Activated naive CD4-positive, alpha-beta T cell treated with anti-CD3 and anti-CD28 coated beads, Interleukin-2, amount 50 U/mL, for 24 hours (primary cell): Measurements from ENCODE around the gene MBNL1.

ENCODE experiments used
- H3K27ac Mint-ChIP-seq: one replicate; pipeline ENCODE4 v1.8.0; 2021; ENCODE audit warnings: mild to moderate bottlenecking, mixed read lengths
- H3K27me3 Mint-ChIP-seq: one replicate; pipeline ENCODE4 v1.8.0; 2021; ENCODE audit warnings: mixed read lengths
- H3K36me3 Mint-ChIP-seq: one replicate; pipeline ENCODE4 v1.8.0; 2021; ENCODE audit warnings: mixed read lengths
- H3K4me1 Mint-ChIP-seq: one replicate; pipeline ENCODE4 v1.8.0; 2021; ENCODE audit warnings: mixed read lengths
- H3K4me3 Mint-ChIP-seq: one replicate; pipeline ENCODE4 v1.8.0; 2021; ENCODE audit warnings: mild to moderate bottlenecking, mixed read lengths
- H3K9me3 Mint-ChIP-seq: one replicate; pipeline ENCODE4 v1.8.0; 2021; ENCODE audit warnings: mixed read lengths

The MBNL1 gene

DNA sequence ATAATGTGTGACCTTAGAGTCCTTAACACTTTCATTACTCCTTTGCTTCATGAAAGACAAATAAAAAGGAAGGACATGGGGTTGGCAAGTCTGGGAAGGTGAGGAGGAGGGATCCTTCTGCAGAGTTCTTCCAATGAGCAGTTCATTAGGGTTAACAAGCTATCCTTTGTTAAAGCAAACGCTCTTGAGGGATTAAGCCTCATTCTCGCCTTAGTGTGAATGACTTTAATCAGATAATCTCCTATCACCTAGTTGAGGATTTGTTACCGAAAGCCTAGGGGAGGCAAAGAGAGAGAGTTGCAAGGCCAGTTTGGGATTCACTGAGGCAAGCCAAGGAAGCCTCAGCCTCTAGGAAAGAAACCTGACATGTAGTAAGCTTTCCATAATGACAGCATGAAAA lies 7.4 kb upstream of the MBNL1 start:
- Mint-ChIP-seq H3K36me3 (peaks cover 8% of the 10 kb centered on the region), H3K27me3 (no peaks in the 10 kb centered on the region), H3K9me3 (no peaks in the 10 kb centered on the region), H3K4me3 (no peak overlapping the region), H3K4me1 (peaks cover 91% of the 10 kb centered on the region), H3K27ac (peak overlapping the region; percentile 95)

DNA sequence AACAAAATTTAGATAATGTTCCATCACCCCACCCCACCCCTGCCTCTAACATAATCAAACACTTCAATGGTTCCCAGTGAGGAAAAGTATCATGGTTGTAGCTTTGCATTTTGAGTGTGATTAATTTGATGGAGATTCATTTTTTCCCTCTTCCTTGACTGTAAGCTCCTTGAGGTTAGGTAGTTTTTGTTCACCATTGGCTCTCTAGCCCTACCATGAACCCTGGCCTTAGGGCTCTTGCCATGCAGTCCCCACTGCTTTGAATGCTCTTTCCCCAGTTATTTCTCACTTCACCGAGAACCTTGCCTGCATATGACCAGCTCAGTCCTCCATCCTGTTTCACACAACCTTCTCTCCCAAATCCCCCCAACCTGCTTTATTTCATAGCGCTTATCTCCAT lies 5.0 kb upstream of the MBNL1 start:
- no peak overlapping the region for H3K4me3 Mint-ChIP-seq
- H3K27me3 Mint-ChIP-seq: no peaks in the 10 kb centered on the region
- H3K9me3 Mint-ChIP-seq: no peaks in the 10 kb centered on the region
- peak overlapping the region; percentile 92 for H3K27ac Mint-ChIP-seq
- peaks cover 8% of the 10 kb centered on the region for H3K36me3 Mint-ChIP-seq
- H3K4me1 Mint-ChIP-seq: peaks cover 81% of the 10 kb centered on the region

DNA sequence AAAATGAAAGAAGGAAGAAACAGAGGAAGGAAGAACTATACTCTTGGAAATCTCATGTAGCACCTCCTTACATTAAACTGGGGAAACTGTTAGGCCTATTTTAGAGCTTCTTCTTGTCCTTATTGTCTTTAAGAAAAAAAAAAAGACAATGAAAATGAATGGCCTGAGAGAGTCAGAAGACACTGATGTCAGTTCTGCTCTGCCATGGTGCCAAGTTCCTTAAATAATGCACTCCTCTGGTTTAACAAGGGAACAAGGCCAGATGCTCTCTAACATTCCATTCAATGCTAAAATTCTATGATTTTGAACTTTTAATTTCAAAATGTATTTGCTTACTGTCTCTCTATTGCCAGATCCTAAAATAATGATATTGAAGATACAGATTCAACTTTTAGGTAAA lies 4.4 kb upstream of the MBNL1 start:
- Mint-ChIP-seq H3K9me3 (no peaks in the 10 kb centered on the region), H3K4me3 (peak overlapping the region; percentile 16), H3K27me3 (no peaks in the 10 kb centered on the region), H3K36me3 (peaks cover 8% of the 10 kb centered on the region), H3K27ac (peak overlapping the region; percentile 92), H3K4me1 (peaks cover 74% of the 10 kb centered on the region)

DNA sequence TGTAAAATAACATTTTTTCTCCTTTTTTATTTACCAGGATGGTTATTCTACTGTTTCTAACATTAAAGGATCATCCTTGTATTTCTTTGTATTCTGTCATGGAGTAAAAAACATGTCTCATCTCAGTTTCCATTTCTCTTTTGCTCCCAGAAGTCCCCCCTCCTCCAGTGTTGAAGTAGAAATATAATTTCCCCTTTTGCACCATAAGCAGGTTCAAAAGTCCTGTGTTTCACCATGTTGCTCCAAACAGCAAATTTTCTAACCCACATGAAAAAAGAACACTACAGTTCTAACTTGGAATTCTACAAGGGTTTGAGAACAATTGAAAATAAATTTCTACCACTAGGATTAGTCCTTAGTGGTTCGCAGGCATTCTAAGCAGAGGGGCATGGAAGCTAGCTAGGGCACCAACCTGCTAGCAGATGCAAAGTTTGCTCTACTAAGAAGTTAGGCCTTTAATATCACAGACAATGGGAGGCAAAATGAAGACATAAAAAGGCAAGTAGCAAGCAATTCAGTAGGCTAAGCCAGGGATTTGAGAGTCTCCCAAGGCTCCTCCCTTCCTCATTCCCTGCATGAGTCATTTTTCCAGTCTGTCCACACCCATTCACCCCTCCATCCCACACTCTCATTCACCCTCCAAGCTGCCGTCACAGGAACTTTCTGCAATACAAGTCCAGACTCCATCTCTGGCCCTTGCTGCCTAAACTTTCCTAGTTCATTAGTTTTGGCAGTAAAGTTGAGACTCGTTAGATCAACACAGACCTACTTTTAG lies 2.3 kb upstream of the MBNL1 start:
- H3K4me3 Mint-ChIP-seq: peak overlapping the region; percentile 94
- peaks cover 56% of the 10 kb centered on the region for H3K4me1 Mint-ChIP-seq
- H3K27ac Mint-ChIP-seq: peak overlapping the region; percentile 99
- peaks cover 13% of the 10 kb centered on the region for H3K36me3 Mint-ChIP-seq
- no peaks in the 10 kb centered on the region for H3K9me3 Mint-ChIP-seq
- no peaks in the 10 kb centered on the region for H3K27me3 Mint-ChIP-seq

DNA sequence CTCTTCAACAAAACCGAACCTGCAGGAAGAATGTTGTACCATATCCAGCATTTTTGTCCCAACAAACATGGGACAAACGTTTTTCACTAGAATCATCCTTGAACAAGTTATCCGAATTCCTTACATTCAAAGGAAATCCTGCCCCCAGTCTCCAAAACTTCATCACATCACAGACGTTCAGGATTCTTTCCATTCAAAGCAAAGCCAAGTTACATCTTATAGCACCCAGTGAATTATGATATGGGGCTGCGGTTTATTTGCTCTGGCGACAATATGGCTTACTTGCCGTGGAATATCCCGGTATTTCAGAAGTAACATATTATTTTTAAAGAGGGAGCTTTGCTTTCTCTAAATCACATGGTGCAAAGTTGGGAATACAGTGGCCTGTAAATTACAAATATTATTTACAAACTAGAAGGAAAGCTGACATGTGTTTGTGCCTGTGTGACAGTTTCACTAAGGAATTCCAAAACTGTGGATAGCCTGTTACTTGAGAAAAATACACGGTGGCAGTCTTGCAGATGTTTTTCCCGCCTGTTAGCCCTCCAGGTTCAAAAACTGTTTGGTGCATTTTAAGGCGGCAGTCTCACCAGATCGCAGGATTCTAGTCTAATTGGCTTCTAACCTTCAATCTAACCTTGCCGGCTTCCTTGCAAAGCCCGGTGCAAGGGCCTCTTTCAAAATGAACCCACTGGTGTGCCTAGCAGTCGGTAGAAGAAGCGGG lies 736 bp upstream of the MBNL1 start:
- peak overlapping the region; percentile 99 for H3K27ac Mint-ChIP-seq
- H3K4me3 Mint-ChIP-seq: peak overlapping the region; percentile 94
- H3K9me3 Mint-ChIP-seq: no peaks in the 10 kb centered on the region
- H3K4me1 Mint-ChIP-seq: peaks cover 53% of the 10 kb centered on the region
- H3K27me3 Mint-ChIP-seq: no peaks in the 10 kb centered on the region
- H3K36me3 Mint-ChIP-seq: peaks cover 20% of the 10 kb centered on the region

DNA sequence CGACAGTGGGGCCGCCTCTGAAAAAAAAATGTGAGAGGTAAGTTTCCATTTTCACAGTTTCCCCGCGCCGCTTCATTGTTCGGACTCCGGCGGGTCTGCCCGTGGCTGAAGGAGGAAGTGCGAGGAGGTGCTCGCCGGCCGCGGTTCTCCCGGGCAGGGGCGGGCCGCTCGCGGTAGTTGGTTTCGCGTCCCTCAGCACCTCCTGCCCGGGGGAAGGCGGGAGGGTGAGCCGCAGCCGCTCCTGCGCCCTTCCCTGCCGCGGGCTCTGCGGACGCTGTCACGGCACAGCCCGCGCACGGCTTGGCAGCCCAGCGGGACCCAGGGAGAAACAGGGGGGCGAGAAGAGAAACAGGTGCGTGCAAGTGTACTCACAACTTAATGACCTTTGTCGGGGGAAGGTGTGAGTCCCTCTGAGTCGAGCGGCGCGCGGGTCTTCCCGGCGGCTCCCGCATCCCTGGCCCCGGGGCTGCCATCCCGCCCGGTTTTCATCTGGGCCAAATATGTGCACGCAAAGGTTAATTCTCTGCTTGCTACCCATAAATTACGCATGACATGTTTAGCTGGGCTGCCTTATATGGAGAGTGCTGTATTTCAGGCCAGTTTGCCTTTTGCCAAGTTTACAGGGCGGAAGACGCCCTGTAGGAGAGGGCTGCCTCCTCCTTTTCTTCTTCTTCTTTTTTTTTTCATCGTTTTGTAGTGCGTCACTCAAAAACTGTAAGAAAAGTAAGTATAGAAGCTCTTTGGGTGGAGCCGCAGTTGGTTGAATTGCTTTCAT lies 514 bp downstream of the MBNL1 start:
- Mint-ChIP-seq H3K9me3 (no peaks in the 10 kb centered on the region), H3K4me3 (peak overlapping the region; percentile 94), H3K27me3 (no peaks in the 10 kb centered on the region), H3K36me3 (peaks cover 19% of the 10 kb centered on the region), H3K4me1 (peaks cover 53% of the 10 kb centered on the region), H3K27ac (peak overlapping the region; percentile 99)

DNA sequence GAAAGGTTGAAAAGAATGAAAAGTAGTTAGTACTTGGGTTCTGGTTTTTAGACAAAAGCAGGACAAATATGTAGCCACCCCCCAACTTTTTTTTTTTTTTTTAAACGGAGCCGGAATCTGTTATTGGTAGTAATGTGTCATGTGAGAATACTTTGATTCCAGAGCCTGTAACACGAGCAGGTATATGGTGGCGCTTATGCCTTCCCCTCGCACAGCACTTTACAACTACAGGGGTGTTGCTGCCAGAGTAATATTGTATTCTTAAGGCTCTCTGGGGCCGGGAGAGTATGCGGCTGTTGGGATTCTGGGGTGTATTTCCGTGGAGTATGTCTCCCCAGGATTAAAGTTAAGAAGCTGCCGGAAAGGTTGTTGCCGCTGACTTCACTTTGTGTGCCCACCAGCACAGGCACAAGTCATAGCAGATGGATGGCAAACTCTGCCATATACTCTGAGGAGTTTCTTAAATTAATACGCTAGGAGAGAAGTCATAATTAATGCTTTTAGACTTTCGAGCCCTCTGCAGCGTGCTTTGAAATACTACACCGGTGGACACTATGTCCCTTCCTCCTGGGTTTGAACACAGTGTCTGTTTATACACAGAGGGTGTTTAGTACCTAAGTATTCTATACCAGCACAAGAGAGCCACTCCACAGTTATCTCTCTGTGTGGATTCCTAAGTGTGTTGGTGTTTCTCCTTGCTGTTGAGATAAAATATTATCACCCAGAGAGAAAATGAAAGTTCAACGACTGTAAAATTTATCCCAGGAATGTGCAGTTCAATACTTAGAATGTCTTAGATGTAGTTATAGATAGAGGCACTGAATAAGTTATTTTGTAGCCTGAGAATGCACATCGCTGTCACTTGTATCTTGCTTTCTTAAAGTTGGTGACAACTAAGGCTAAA lies 1.4 kb downstream of the MBNL1 start:
- Mint-ChIP-seq H3K9me3 (no peaks in the 10 kb centered on the region), H3K4me1 (peaks cover 51% of the 10 kb centered on the region), H3K27me3 (no peaks in the 10 kb centered on the region), H3K4me3 (peak overlapping the region; percentile 94), H3K36me3 (peaks cover 19% of the 10 kb centered on the region), H3K27ac (peak overlapping the region; percentile 99)

DNA sequence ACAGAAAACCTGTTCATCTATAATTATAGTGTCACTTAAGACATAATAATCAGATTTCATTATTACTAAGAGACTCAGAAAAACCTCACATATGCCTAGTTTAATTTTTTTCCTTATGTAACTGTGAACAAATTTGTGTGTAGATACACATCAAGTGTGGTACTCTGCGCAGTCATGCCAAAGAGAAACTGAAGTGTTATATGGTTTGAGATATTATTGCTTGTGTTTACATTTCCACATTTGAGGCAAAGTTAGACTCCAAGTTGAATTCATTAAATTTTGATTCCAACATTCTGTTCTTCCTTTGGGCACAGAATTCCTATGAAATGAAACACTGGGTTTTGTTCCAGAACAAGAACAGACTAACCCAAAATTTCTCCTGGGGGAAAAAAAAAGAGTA lies 2.2 kb downstream of the MBNL1 start:
- peak overlapping the region; percentile 94 for H3K4me3 Mint-ChIP-seq
- H3K27me3 Mint-ChIP-seq: no peaks in the 10 kb centered on the region
- H3K36me3 Mint-ChIP-seq: peaks cover 19% of the 10 kb centered on the region
- H3K9me3 Mint-ChIP-seq: no peaks in the 10 kb centered on the region
- H3K4me1 Mint-ChIP-seq: peaks cover 48% of the 10 kb centered on the region
- H3K27ac Mint-ChIP-seq: peak overlapping the region; percentile 99

DNA sequence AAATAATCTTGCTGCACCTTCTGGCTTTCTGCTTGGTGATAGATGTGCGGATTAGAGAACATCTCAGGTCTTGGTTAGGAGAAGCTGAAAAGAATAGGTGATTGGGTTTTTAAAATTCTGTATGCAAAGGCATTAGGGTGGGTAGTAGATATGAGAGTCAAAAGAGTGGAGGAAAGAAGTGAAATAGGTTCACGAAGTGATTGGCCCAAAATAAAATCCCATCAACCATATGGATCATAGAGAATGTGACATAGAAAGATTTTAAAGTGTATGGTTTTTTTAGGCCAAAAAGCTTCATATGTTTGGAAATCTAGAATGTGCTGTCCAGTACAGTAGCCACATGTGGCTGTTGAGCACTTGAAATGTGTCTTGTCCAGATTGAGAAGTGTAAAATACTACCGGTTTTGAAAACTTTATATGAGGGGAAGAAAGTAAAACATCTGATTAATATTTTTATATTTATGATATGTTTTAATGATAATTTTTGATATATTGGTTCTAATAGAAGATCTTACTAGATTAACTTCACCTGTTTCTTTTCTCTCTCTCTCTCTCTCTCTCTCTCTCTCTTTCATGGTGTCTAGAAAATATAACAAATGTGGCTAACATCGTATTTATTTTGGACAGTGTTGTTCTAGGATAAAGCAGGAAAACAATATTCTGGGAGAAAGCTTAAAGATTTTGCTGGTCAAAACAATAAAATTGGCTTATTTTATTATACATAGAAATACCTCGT lies 2.9 kb downstream of the MBNL1 start:
- peaks cover 48% of the 10 kb centered on the region for H3K4me1 Mint-ChIP-seq
- peak overlapping the region; percentile 99 for H3K27ac Mint-ChIP-seq
- peaks cover 19% of the 10 kb centered on the region for H3K36me3 Mint-ChIP-seq
- H3K27me3 Mint-ChIP-seq: no peaks in the 10 kb centered on the region
- H3K4me3 Mint-ChIP-seq: peak overlapping the region; percentile 94
- no peaks in the 10 kb centered on the region for H3K9me3 Mint-ChIP-seq

DNA sequence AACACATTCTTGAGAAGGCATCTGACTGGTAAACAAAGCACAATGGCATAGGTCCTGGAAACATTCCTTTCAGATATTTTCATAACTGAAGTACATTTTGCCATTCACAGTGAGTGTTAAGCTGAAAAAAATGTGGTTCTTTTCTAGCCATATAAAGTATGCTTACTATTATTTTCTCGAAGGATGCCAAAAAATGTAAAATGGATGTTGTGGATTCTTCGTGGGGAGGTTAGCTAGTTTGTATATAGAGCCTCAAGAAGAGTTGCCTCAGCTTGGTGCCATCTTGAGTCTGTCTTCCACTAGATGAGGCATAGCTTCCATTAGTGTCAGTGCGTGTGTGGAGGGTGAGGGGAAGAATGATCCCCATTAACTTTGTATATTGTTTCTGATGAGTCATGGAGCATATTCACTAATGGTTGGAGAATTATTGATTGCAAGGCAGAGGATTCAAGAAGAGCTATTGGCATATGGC lies 4.1 kb downstream of the MBNL1 start:
- peaks cover 19% of the 10 kb centered on the region for H3K36me3 Mint-ChIP-seq
- peaks cover 50% of the 10 kb centered on the region for H3K4me1 Mint-ChIP-seq

DNA sequence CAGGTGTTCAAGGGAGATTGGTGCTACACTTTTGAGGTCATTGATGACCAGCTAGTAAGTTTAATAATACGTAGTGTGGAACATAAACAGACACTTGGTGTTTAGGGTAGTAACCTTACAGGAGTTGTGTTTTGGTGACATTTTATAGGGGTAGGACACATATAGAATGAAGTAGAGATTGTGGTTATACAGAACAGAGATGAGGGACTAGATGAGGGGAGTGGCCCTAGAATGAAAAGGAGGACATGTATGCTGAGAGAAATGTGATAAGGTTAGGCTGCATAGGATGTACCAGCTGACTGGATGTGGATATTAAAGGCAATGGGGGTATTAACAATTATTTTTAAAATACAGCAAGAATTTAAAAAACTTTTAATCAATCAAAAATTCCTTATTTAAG lies 8.0 kb downstream of the MBNL1 start:
- peaks cover 12% of the 10 kb centered on the region for H3K36me3 Mint-ChIP-seq
- no peaks in the 10 kb centered on the region for H3K27me3 Mint-ChIP-seq
- peak overlapping the region; percentile 88 for H3K27ac Mint-ChIP-seq
- H3K9me3 Mint-ChIP-seq: no peaks in the 10 kb centered on the region
- H3K4me1 Mint-ChIP-seq: peaks cover 79% of the 10 kb centered on the region
- H3K4me3 Mint-ChIP-seq: peak overlapping the region; percentile 79

More for the DNA sequence above, 4.1 kb downstream of the MBNL1 start:
- H3K27me3 Mint-ChIP-seq: no peaks in the 10 kb centered on the region
- H3K4me3 Mint-ChIP-seq: peak overlapping the region; percentile 94
- no peaks in the 10 kb centered on the region for H3K9me3 Mint-ChIP-seq
- H3K27ac Mint-ChIP-seq: peak overlapping the region; percentile 94

DNA sequence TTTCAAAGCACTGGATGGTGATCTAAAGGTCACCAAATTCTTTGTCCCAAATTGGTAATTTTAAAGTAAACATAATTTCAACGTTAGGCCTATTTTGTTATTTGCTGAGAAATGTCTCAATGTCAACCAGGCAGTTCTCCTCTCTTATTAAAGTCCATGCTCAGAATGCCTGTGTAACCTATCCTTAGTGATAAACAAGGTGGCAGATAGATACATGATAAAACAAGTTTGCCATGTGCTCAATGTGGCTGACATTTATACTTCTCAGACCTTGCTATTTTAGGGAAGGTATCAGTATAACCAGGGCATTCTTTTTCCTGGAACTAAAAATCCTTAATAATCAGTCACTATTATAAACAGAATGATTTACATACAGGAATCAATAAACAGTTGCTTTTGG lies 8.5 kb downstream of the MBNL1 start:
- no peaks in the 10 kb centered on the region for H3K9me3 Mint-ChIP-seq
- no peaks in the 10 kb centered on the region for H3K27me3 Mint-ChIP-seq
- H3K4me1 Mint-ChIP-seq: peaks cover 82% of the 10 kb centered on the region
- H3K27ac Mint-ChIP-seq: peak overlapping the region; percentile 96
- peaks cover 9% of the 10 kb centered on the region for H3K36me3 Mint-ChIP-seq
- H3K4me3 Mint-ChIP-seq: peak overlapping the region; percentile 83

DNA sequence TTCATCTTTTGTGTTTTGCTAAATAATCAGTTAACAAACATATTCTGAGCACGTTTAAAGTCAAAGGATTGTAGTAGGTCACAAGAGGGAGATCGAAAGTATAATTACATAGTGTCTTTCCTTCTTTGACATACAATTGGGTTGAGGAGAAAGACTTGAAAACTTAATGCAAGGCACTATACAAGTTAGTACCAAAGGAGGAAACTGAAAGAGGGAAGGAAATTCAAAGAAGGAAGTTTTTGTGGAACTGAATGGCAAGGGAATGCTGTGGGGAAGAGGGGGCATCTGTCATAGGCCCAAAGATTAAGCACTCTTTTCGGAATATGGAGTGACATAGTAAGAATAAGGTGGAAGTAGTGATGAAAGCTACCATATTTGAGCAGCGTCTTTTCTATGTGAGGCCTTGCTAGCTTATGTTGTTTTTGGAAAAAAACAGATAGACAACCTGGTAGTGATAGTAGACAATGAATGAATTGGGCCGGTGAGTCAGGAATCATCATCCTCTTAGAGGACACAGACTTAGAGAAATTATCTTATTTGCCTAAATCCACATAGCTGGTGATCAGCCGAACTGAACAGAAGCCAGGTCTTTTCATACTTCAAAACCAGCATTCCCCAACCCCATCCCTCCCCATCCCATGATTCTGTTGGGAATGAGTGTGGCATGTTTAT lies 10.2 kb downstream of the MBNL1 start:
- Mint-ChIP-seq H3K27ac (peak overlapping the region; percentile 91), H3K4me1 (peaks cover 83% of the 10 kb centered on the region), H3K4me3 (peak overlapping the region; percentile 80), H3K36me3 (peaks cover 1% of the 10 kb centered on the region), H3K27me3 (no peaks in the 10 kb centered on the region), H3K9me3 (no peaks in the 10 kb centered on the region)

DNA sequence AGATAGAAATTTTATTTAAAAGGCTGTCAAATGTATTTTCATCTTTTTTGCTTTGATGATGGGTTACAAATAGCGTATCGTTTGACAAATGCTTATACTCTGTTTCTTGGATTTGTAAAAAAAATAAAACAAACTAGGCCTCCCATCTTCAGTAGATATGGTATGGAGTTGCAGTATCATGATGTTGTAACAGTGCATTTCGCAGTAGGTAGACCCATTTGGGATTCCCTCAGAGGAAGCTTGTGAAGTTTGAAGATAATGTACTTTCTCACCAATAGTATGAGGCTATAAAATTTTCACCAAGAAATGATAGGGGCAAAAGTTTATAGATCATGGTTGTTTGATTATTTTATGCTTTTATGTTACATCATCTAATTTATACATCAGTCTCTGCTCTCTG lies 10.8 kb downstream of the MBNL1 start:
- Mint-ChIP-seq H3K27me3 (no peaks in the 10 kb centered on the region), H3K27ac (peak overlapping the region; percentile 91), H3K4me3 (peak overlapping the region; percentile 80), H3K9me3 (no peaks in the 10 kb centered on the region), H3K36me3 (peaks cover 1% of the 10 kb centered on the region), H3K4me1 (peaks cover 83% of the 10 kb centered on the region)
